ENCODE measurements around the gene SLC24A4.

- no peak for TF ChIP-seq POLR2A (IDR thresholded peaks at IDR 0.05)
- no peak for TF ChIP-seq CTCF (IDR thresholded peaks at IDR 0.05)
These were observed 120.8 kb downstream of the SLC24A4 start for GRCh38 chr14:92443741-92444140.
